Right hindlimb (tissue), 1 donor: ENCODE measurements around the gene GMPR2.
"Not testable (repeated sequence)": the region's sequence is repeated elsewhere in the genome, so short reads cannot be mapped to it uniquely, and the experiment has no call there.

Experiments
- DNase-seq: peaks from one replicate; pipeline ENCODE4 v3.0.0-alpha.2; 2018

The GMPR2 gene

DNA sequence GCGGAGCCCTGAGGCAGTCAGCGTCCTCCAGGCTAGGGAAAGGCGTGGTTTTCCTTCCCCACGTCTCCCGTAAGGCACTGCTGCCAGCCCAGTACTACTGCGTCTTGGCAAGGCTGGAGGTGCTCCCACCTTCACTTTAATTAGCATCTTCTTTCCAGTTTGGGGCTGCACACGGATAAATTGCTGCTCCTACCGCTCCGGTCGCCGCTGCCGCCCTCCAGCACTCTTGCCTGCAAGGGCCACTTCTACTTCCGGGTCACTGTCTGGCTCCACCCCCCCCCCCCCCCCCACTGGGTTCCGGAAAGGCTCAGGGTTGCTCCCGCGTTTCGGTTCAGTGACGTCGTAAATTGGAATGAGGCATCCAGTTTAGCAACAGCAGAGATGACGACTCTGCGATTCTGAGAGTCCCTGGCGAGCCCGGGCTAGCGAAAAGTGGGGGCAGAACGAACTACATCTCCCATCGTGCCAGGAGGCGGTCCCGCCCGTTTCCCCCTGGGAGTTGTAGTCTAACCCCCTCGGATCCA, 546 bp upstream of the GMPR2 start, which contains the start of gene NEDD8:
TSS of gene NEDD8 (minus strand) at position 247 of the 524 bp plus-strand sequence. CDS start at position 147, 100 bp downstream.
- peak; percentile 96 for DNase-seq

DNA sequence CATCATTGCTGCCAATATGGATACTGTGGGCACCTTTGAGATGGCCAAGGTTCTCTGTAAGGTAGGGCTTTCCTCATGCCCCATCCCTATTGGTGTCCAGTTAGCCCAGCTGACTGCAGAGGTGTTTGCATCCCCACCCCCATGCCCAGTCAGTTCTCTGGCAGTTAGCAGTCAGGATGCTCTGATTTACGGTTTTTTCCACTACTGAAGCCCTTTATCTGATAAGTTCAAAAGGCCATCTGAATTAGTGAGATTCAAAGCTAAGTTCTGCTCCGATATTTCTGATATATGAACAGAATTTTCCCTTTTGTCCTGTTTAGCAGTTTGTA, 773 bp downstream of the GMPR2 start:
- DNase-seq, result no peak

DNA sequence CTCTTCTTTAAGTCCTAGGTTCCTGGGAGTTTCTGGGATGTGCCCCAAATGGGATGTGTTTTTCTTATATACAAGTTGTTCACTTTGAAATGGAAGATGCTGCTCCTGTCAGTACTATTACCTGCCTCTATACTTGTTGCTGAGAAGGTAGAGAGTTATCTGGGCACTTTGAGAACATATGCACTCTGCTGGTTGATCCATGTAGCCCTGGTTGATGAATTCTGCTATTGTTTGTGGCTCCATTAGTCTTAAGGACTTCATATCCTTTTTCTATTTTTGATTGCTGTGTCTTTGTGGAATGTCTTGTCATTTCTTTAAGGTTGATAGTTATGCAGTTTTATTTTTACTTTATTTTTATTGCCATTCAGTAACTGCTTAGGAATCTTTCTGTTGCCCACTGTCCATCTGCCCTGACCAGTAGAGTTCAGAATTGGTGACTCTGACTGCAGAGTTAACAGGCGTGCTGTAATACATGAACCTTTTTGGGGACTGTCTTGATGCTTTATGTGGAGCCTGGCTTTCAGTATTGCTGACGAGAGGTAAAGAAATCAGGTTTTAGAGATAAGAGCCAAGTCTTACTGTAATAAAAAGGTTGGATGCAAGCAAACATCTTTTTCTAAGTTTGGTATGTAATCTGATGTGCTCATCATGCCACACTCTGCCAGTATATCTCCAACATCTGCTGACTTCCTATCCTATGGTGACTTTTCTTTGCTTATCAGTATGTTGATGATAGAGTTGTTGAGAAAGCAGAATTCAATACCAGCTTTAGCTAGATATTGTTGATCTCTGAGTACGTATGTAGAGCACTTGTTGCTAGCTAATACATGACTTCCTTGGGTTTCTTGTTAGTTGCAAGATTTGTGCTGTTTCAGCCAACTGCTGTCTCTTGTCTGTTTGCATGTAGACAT, 1.6 kb downstream of the GMPR2 start:
- DNase-seq, result no peak

DNA sequence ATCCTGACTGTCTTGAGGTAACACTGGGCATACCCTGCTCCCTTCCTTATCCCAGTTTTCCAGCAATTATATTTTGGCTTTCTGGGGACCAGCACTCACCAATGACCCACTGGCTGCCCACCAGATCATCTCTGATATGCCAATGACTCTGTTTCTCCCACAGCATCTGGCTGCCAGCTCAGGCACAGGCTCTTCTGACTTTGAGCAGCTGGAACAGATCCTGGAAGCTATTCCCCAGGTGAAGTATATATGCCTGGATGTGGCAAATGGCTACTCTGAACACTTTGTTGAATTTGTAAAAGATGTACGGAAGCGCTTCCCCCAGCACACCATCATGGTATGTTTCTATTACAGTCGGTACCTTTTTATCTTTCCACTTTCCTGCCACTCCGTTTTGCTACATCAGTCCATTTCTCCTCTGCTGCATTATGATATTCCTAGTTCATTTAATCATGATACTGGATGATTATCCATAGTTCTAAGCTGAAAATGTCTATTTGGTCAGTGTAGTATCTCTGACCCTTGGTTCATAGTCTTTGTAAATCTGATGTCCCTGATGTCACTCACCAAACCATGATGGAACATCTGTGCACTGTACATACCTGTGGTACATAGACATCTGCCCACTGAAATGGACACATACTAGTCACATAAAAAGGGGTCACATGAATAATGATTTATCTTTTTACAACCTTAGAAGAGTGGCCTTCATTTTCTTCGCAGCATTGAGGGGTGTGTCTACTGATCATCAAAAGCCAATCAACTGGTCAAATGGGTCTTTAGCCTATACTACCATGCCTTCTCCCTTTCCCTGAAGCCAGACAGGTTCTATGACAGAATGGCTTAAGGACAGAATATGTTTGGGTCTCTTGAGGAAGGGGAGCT, 3.3 kb downstream of the GMPR2 start:
- no peak for DNase-seq

DNA sequence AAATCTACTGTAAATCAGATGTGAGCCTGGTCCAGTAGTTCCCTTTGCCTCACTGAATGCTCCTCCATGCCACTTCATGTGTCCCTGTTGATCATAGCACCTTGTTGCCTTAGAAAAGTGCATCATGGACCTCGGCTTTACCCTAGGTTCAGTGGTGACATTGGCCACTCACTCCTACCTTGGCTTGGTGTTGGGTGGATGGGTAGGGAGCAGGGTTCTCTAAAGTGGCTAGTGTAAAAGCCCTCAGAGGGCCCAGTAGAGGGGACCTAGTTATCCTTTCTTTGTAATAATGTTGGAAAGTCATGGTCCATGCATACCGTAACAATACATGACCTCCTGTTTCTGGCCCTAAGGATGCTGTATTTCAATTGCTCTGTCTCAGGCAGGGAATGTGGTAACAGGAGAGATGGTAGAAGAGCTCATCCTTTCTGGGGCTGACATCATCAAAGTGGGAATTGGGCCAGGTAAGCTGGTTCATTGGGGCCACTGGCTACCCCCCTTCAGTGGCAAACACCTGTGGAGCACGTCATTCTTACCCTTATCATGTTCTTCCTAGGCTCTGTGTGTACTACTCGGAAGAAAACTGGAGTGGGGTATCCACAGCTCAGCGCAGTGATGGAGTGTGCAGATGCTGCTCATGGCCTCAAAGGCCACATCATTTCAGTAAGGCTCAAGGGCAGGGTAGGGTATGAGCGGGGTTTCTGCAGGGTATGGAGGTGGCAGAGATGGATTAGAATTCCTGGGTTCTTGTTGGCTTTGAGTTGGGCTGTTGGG, 4.1 kb downstream of the GMPR2 start:
- no peak for DNase-seq

DNA sequence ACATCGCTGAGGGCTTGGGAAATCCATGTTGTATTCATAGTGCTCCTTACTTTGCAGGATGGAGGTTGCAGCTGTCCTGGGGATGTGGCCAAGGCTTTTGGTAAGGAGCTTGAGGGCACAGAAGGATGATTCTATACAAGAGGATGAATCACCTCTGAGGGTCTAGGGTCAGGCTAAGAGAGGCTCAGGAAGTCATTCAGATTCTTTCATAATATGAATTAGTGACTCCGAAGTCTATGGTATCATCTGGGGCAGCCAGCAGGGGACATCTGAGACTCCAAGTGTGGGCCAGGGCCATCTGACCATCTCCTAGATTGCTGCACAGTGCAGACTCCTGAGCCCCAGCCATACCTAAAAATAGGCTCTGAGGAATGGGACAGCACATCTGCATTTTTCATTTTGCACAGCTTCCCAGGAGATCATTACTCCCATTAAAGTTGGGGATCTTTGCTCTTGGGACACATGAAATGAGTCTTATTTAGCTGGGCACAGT, 4.8 kb downstream of the GMPR2 start:
- no peak for DNase-seq

DNA sequence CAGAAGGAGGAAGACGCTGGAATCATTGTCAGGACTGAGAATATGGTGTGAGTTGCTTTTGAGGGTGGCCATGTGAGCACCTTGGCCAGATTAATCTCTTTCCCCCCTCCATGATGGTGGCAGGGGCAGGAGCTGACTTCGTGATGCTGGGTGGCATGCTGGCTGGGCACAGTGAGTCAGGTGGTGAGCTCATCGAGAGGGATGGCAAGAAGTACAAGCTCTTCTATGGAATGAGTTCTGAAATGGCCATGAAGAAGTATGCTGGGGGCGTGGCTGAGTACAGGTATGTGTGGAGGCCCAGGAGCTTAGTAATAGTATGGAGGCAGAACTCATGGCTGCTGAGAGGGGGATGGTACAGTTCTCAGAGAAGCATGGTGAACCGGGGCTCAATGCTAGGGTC, 5.4 kb downstream of the GMPR2 start:
- no peak for DNase-seq

DNA sequence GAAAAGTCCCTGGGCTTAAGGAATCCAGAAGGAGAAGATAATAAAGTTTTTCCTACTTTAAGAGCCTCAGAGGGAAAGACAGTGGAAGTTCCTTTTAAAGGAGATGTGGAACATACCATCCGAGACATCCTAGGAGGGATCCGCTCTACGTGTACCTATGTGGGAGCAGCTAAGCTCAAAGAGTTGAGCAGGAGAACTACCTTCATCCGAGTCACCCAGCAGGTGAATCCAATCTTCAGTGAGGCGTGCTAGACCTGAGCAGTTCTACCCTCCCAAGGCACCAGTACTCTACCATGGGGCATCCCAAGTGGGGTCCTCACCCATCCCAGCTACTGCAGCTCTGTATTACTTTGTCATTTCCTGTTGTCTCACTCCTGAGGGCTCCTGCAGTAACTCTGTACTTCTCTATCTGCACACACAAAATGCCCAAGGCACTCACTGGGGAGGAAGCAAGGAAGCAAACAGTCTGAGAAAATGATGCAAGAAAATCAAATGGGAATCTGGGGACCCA, 5.9 kb downstream of the GMPR2 start:
- DNase-seq, result no peak

DNA sequence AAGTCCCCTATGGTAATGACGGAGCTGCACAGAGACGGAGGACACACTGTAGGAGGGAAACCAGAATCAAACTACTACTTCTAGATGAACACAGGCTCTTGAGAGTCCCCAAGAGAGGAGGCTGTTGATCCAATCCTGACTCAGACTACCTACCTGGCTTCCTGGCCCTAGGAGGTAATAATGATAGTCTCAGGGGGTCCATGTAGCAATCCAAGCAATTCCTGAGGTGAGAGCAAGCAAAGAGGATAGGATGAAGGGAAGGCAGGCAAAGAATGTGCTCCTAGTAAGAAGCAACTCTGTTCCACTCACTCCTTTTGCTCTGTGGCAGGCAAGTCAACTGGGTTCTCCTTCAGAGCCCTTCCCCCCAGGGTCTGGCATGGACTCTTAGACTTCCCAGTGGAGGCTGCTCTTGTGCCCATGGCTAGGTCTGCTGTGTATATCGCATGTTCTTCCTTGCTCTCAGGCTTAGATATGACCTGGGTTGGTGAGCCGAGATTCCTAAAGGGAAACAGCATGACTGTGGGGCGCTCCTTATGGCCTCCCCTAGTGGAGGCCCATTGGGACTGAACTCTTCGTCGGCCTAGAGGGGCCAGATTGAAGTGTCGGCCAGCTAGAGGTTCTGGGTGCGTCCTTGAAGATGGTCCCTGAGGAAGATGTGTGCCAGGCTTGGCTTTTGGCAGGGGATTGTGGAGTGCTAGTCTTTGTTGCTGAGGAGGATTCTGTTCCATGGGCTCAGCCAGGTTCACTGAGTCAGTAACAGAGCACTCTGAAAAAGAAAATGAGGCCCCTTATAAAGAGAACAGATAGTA, 7.6 kb downstream of the GMPR2 start:
- DNase-seq, result no peak

DNA sequence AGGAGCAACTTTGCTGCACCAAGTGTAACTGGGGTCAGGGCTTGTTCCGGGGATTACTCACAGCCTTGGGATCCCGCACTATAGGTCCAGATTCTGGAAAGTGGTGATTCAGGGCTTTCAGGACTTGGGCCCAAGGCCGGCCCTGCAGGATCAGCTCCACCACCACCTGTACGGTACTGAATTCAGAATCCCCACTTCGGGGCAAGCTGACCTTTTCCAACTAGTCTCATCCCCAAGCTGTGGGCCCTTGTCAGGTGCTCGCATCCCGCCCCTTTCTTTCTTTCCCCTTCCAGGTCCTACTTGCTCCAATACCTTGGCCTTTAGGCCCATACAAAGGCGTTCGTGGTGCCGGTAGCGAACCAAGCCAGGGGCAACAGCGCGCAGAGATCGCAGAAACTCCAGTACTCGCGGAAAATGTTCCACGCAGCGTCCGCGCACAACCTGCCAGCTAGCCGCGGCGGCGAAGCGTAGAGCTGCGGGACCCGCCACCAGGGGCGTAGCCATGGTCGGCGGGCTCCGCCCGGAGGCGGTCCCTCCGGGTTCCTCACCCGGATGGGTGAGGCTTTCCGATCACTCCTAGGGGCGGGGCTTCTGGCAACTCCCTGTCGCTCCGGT, 9.2 kb downstream of the GMPR2 start:
- DNase-seq, result peak; percentile 96

DNA sequence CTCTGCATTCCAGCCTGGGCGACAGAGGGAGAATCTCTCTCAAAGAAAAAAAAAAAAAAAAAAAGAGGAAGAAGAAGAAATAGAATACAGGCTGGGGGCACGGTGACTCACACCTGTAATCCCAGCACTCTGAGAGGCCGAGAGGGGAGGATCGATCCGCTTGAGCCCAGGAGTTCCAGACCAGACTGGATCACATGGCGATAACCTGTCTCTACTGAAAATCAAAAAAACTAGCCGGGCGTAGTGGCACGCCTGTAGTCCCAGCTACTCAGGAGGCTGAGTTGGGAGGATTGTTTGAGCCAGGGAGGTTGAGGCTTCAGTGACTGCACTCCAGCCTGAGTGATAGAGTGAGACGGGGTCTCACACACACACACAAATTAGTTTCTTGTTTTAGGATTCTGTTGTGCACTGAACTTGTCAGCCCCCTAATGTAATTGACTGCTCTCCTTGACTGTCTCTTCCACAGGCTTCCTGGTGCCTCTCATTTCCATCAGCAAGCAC, 10.7 kb downstream of the GMPR2 start:
- no peak for DNase-seq

DNA sequence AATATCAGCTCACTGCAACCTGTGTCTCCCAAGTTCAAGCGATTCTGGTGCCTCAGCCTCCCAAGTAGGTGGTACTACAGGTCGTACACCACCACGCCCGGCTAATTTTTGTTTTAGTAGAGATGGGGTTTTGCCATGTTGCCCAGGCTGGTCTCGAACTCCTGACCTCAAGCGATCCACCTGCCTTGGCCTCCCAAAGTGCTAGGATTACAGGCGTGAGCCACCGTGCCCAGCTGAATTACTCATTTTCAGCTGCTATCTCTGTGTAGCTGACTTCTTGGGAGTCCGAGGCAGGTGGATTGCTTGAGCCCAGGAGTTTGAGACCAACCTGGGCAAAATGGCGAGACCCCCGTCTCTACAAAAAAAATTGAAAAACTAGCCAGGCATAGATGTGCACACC, 12.6 kb downstream of the GMPR2 start:
- not testable (repeated sequence) for DNase-seq

DNA sequence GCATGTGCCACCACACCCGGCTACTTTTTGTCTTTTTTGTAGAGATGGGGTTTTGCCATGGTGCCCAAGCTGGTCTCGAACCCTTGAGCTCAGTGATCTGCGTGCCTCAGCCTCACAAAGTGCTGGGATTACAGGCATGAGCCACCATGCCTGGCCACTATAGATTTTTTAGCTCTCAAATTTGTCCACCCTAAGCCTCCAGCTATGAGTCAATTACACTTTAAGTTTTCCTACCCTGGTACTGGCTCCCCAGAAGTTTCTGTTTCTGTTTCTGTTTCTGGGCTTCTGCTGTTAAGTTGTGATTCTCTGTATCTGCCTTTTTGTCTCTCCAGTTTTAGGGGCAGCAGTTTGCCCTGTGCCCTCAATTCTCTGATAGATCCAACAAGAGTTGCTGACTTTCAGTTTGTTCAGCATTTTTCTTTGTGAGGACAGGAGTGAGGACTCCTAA, 14.1 kb downstream of the GMPR2 start:
- DNase-seq, result no peak

DNA sequence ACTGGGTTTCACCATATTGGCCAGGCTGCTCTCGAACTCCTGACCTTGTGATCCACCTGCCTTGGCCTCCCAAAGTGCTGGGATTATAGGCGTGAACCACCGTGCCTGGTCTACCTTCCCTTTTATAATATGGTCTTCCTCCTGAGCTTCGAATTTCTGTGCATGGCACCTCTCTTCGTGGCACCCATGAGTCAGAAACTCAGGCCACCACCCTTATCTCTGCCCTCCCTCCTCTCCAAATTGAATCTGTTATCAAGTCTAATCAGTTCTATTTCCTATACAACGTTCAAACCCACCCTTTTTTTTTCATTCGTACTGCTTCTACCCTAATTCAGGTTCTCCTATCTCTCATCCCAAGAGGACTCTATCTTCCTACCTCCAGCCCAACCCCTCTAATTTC, 14.7 kb downstream of the GMPR2 start:
- no peak for DNase-seq

DNA sequence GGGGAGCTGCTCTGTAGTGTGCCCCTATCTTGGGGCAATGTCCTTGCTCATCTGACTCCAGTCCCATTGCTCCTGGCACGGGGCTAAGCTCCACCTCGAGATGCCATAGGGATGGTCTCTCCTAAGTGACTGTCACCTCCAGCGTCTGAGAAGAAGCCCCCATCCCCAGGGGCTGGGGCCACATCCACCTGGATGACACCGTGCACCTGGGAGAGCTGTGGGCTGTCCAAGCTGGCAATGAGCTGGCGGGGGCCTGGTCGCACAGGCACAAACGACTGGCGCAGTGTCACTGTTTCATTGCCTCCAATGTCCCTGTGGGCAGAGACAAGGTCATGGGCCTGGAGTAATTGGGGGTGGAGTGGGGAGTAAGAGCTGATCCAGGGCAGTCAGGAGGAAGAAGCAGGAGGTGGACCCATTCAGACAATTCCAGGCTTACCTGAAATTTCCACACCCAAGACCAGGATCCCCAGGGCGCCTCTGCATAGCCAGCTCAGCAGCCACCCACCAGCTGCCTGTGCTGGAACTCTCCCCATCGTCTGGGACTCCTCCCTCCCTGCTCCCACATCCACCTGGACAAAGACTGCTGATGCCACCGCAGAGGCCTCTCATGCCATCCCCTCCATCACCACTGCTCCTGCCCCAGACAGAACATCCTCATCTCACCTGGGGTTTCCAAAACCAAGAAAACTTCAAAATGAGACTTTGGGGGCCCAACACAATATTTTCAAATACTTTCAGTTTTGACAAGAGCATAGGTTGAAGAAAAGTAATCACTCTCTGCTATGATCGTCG, 16.7 kb downstream of the GMPR2 start:
- no peak for DNase-seq

DNA sequence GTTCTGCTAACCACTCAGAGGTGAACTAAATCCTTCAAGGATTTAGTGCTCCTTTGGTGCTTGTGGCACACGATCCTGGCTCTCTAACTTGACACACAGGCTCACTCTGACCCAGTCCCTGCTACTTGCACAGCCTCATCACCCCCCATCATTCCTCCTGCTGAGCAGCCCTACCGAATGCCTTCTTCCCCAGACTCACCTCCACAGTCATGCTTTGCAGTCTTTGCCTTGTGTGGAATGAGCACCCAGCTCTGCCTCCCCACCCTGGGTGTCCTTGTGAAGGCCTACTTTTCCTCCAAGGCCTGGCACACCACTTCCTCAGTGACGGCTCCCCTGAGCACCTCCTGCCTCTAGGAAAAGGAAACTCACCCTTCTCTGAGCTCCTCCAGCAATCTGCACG, 17.6 kb downstream of the GMPR2 start:
- peak; percentile 19 for DNase-seq

DNA sequence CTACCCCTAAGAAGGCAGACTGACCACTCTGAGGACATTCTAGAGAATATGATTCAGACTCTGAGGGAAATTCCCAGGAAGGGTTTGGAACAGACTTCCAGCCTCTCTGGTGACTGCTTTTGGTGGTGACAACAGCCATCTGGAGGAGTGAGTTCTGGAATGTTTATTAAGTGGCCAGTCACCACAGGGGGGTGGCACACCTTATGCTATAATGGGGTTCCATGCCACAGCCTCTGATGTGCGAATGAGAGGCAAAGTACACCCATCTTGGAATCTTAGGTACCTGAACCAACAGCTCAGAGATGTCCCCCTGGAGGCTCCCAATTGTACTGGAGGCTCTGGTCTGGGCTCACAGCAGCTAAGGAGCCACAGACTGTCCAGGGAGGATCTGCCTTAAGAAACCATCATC, 19.2 kb downstream of the GMPR2 start:
- DNase-seq, result no peak

DNA sequence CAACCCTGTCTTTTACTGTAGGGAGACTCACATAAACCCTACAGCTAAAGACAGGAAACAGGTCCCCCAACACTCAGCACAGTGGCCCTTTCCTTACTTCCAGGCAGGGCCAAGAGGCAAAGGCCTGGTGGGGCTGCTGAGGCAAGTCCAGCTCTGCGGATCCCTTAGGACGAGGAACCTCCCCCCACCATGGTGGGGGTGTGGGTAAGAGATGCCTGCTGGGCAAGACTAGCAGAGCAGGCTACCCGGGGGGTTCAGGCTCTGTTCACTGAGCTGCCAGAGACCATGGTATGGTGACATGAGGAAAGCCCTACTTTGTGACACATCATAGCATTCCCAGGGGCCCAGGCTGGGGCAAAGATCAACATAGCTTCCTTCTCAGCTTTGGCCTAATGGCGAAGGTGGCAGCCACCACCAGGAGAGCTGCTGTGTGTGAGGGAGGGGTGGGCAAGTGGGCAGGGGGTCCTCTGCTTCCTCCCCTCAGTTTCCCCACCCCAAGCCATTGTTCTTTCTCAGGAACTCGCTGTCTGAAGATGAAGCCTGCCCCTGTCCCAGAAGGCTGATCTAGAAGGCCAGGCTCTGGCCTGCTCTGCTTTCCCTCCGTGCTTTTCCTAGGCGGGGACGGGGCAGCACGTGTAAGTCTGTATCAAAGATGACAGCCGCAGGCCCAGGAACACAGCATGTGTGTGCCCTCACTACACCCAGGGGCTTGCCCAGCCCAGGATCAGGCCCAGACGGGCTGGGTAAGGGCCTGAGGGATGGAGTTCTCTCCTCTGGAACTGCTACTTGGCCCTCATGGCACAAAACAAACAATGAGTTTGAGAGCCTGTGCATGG, 19.8 kb downstream of the GMPR2 start:
- peak; percentile 13 for DNase-seq

DNA sequence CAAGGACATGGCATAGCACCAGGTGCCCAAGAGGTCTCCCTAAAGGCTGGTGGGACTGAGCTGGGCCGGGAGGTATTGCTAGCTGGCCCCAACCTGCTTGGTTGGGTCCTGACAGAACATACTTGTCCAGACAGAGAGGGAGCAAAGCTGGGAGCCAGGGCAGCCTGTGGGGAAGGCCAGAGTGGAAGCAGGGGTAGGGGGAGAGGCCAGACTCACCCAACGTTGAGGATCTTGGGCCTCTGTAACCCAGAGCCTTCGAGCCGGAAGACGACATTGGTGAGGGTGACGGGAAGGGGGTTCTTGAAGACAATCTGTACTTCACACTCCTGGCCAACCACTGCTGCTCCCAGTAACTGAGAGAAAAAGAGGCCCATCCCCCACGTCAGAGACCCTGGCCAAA, 21.2 kb downstream of the GMPR2 start:
- DNase-seq, result peak; percentile 12
